BLaER1 treated with 17β-estradiol and CSF1 and Interleukin-3, amounts not matched to agents 10 nM and 100 nM (cell line): Measurements from ENCODE around the gene SLC10A1.

Experiments
- H3K27ac ChIP-seq, 11 experiments: shearing (Covaris generic); formaldehyde crosslinking; 2 replicates each; pipeline ENCODE4 v1.8.1; 2022
- H3K27me3 ChIP-seq, 11 experiments: shearing (Covaris generic); formaldehyde crosslinking; 2 replicates each; pipeline ENCODE4 v1.8.1; 2022
- H3K36me3 ChIP-seq, 11 experiments: shearing (Covaris generic); formaldehyde crosslinking; 2 replicates each; pipeline ENCODE4 v1.8.1; 2022
- H3K4me1 ChIP-seq, 10 experiments: shearing (Covaris generic); formaldehyde crosslinking; 2 replicates each; pipeline ENCODE4 v1.8.1; 2022
- H3K4me2 ChIP-seq, 11 experiments: shearing (Covaris generic); formaldehyde crosslinking; 2 replicates each; pipeline ENCODE4 v1.8.1; 2022
- H3K4me3 ChIP-seq, 10 experiments: shearing (Covaris generic); formaldehyde crosslinking; 2 replicates each; pipeline ENCODE4 v1.8.1; 2022
- H3K9ac ChIP-seq, 11 experiments: shearing (Covaris generic); formaldehyde crosslinking; 2 replicates each; pipeline ENCODE4 v1.8.1; 2022
- H3K9me3 ChIP-seq, 11 experiments: shearing (Covaris generic); formaldehyde crosslinking; replicated peaks in 1 of 11; 2 replicates each; pipeline ENCODE4 v1.8.1; 2022
- H4K20me1 ChIP-seq, 11 experiments: shearing (Covaris generic); formaldehyde crosslinking; 2 replicates each; pipeline ENCODE4 v1.8.1; 2022
- Cebpa-rat ChIP-seq, 11 experiments: shearing (Covaris generic); IDR thresholded peaks; 2 replicates each; pipeline ENCODE4 v1.8.1; 2022

Gene SLC10A1

DNA sequence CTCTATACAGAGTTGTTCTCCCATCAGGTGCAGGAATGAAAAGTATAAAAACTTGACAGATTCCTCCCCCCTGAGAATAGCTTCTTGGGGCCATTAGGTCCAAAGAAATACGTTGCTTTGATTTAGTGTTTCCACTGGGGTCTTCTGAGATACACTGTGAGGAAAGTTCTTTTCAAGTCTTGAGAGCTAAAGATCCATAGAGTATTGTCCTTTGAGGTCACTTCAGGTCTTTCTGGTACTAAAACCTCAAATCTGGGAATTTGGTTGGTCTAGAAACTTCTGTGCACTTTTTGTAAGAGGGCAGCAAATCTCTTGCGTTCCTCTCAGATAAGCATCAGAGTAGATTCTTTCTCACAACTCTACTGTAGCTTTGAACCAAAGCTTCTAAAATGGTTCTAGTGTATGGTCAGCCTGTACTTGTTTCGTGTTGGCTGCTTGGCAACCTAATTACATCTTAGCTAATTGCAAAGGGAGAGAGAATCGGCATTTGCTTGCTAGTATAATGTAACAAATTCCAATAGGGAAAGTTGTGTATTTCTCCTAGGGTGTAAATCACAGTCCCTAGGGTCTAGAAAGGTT is 20.1 kb downstream of the SLC10A1 start:
- Histone ChIP-seq H3K27me3 (no peaks in the 10 kb centered on the region), H3K4me3 (no peak overlapping the region), H3K27ac (no peak overlapping the region), H4K20me1 (peaks cover 60 to 94% (median 80%) of the 10 kb centered on the region in 11 experiments), H3K4me2 (no peak overlapping the region), H3K9me3 (no peaks in the 10 kb centered on the region), H3K9ac (no peak overlapping the region), H3K36me3 (peaks cover 82 to 100% (median 93%) of the 10 kb centered on the region in 11 experiments), H3K4me1 (0 out of 20 replicates have a peak, but pooled peaks cover 0 to 6% (median 0%) of the 10 kb centered on the region in 10 experiments)
- no peak for TF ChIP-seq Cebpa-rat (IDR thresholded peaks at IDR 0.05)

DNA sequence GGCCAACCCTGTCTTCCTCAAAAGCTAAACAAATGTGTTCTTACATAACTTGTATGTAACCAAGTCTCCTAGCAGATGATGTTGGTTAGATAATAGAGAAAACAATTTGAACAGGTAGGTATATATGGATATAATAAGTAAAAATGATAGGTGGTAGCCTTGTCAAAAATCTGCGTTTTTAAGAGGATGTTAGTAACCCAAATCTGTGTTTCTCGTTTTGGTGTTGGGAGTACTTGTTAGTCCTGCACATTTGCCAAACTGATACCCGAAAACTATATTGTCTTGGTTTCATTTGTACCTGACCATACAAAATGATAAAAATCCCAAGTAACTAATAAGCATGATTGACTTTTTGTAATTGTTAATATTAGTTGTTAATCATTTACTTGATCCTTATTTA is 22.0 kb downstream of the SLC10A1 start:
- Histone ChIP-seq H3K4me2 (no peak overlapping the region), H3K36me3 (peaks cover 94 to 100% (median 100%) of the 10 kb centered on the region in 11 experiments), H3K9me3 (no peaks in the 10 kb centered on the region), H3K9ac (no peak overlapping the region), H3K4me3 (no peak overlapping the region), H3K27me3 (no peaks in the 10 kb centered on the region), H4K20me1 (peaks cover 77 to 100% (median 95%) of the 10 kb centered on the region in 11 experiments), H3K4me1 (peaks cover 0 to 19% (median 3%) of the 10 kb centered on the region in 10 experiments; a peak in 9 of 20 replicates), H3K27ac (no peak overlapping the region)
- TF ChIP-seq Cebpa-rat (IDR thresholded peaks at IDR 0.05) = no peak

DNA sequence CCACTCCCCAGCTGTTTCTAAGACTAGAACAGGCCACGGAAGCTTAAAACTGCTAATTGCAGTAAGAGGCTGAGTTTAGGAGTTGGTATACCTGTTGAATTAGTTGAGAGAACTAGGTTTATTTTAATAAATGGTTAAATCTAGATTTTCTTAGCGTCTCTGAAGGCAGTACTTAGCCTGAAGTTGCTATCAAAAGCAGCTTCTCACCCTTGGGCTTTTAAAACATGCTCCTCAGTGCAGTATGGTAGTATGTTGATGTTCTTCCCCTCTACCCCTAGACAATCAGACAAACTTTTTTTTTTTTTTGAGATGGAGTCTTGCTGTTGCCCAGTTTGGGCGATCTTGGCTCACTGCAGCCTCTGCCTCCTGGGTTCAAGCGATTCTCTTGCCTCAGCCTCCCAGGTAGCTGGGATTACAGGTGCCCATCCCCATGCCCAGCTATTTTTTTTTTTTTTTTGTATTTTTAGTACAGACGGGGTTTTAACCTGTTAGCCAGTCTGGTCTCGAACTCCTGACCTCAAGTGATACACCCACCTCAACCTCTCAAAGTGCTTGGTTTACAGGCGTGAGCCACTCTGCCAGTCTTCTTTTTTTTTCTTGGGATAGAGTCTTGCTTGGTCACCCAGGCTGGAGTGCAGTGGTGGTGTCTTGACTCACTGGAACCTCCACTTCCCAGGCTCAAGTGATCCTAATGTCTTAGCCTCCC is 23.3 kb downstream of the SLC10A1 start:
- H3K4me2 ChIP-seq = no peak overlapping the region
- H3K9me3 ChIP-seq = no peaks in the 10 kb centered on the region
- H3K27ac ChIP-seq = no peak overlapping the region
- H3K4me1 ChIP-seq = peaks cover 8 to 32% (median 14%) of the 10 kb centered on the region in 10 experiments
- peaks cover 98 to 100% (median 100%) of the 10 kb centered on the region in 11 experiments for H3K36me3 ChIP-seq
- H3K4me3 ChIP-seq = no peak overlapping the region
- no peak for TF ChIP-seq Cebpa-rat (IDR thresholded peaks at IDR 0.05)
- H3K9ac ChIP-seq = no peak overlapping the region
- peaks cover 74 to 100% (median 99%) of the 10 kb centered on the region in 11 experiments for H4K20me1 ChIP-seq
- no peaks in the 10 kb centered on the region for H3K27me3 ChIP-seq

- Histone ChIP-seq H4K20me1 (peaks cover 75 to 98% (median 97%) of the 10 kb centered on the region in 11 experiments), H3K27me3 (no peaks in the 10 kb centered on the region), H3K4me1 (peaks cover 15 to 37% (median 20%) of the 10 kb centered on the region in 10 experiments), H3K9ac (no peak overlapping the region), H3K9me3 (no peaks in the 10 kb centered on the region), H3K4me2 (no peak overlapping the region), H3K27ac (no peak overlapping the region), H3K4me3 (no peak overlapping the region), H3K36me3 (peaks cover 95 to 97% (median 96%) of the 10 kb centered on the region in 11 experiments)
- TF ChIP-seq Cebpa-rat (IDR thresholded peaks at IDR 0.05) = no peak
These were observed 24.7 kb downstream of the SLC10A1 start for GRCh38 chr14:69772082-69773017.

DNA sequence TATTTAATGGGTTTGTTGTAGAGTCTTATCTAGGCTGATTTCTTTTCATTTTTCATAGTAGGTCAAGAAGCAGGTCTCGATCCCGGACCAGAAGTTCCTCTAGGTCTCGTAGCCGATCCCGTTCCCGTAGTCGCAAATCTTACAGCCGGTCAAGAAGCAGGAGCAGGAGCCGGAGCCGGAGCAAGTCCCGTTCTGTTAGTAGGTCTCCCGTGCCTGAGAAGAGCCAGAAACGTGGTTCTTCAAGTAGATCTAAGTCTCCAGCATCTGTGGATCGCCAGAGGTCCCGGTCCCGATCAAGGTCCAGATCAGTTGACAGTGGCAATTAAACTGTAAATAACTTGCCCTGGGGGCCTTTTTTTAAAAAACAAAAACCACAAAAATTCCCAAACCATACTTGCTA is 25.9 kb downstream of the SLC10A1 start:
- no peak overlapping the region for H3K27ac ChIP-seq
- H3K9me3 ChIP-seq = peaks cover 0 to 1% (median 0%) of the 10 kb centered on the region in 11 experiments; a peak in 2 of 22 replicates
- peaks cover 83 to 85% (median 84%) of the 10 kb centered on the region in 11 experiments for H3K36me3 ChIP-seq
- H3K9ac ChIP-seq = no peak overlapping the region
- H3K4me3 ChIP-seq = no peak overlapping the region
- peaks cover 64 to 86% (median 85%) of the 10 kb centered on the region in 11 experiments for H4K20me1 ChIP-seq
- H3K4me1 ChIP-seq = peaks cover 20 to 42% (median 25%) of the 10 kb centered on the region in 10 experiments
- no peaks in the 10 kb centered on the region for H3K27me3 ChIP-seq
- TF ChIP-seq Cebpa-rat (IDR thresholded peaks at IDR 0.05) = no peak
- peak overlapping the region in 2 of 11 experiments; percentile 9 to 94; a peak in 1 of 22 replicates for H3K4me2 ChIP-seq

GRCh38 chr14:69770559-69770958 is 26.5 kb downstream of the SLC10A1 start:
- Histone ChIP-seq H3K4me2 (peak overlapping the region in 4 of 11 experiments; percentile 15 to 94 (median 90); a peak in 7 of 22 replicates), H3K9ac (no peak overlapping the region), H3K9me3 (peaks cover 0 to 7% (median 0%) of the 10 kb centered on the region in 11 experiments; a peak in 5 of 22 replicates), H3K36me3 (peaks cover 77 to 80% (median 78%) of the 10 kb centered on the region in 11 experiments), H3K4me3 (no peak overlapping the region), H3K27ac (no peak overlapping the region), H3K4me1 (peaks cover 26 to 48% (median 31%) of the 10 kb centered on the region in 10 experiments), H4K20me1 (peaks cover 59 to 80% (median 79%) of the 10 kb centered on the region in 11 experiments), H3K27me3 (no peaks in the 10 kb centered on the region)
- no peak for TF ChIP-seq Cebpa-rat (IDR thresholded peaks at IDR 0.05)

- Histone ChIP-seq H3K36me3 (peaks cover 68 to 70% (median 69%) of the 10 kb centered on the region in 11 experiments), H3K27ac (no peak overlapping the region), H3K9me3 (peaks cover 0 to 16% (median under 1%) of the 10 kb centered on the region in 11 experiments; a peak in 8 of 22 replicates), H3K4me1 (peaks cover 26 to 51% (median 32%) of the 10 kb centered on the region in 10 experiments), H3K27me3 (no peaks in the 10 kb centered on the region), H3K9ac (0 out of 22 replicates have a peak overlapping the region, but pooled peaks of 2 of the 11 experiments have one; percentile 3 to 12), H4K20me1 (peaks cover 53 to 71% (median 70%) of the 10 kb centered on the region in 11 experiments), H3K4me3 (peak overlapping the region in 5 of 10 experiments; percentile 14 to 88 (median 27); a peak in 7 of 20 replicates), H3K4me2 (peak overlapping the region; percentile 35 to 94 (median 81); a peak in 19 of 22 replicates)
- TF ChIP-seq Cebpa-rat (IDR thresholded peaks at IDR 0.05) = no peak
These were observed 27.4 kb downstream of the SLC10A1 start for GRCh38 chr14:69769623-69770022.

DNA sequence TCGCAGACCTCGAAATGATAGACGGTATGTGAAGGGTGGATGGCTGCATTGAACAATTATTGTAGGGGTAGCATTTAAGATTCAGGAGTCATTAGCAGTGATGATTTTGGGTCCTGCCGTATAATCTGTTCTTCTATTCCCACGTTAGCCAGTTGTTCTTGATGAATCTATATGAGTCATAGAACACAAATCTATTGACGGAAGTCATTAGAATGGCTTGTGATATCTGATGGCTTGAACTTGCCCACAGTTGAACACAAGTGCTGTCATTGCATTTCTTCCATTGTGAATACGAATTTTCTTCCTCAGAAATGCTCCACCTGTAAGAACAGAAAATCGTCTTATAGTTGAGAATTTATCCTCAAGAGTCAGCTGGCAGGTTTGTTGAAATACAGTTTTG is 28.2 kb downstream of the SLC10A1 start:
- TF ChIP-seq Cebpa-rat (IDR thresholded peaks at IDR 0.05) = no peak
- Histone ChIP-seq H3K4me2 (peak overlapping the region; percentile 81 to 95 (median 89)), H3K27me3 (no peaks in the 10 kb centered on the region), H3K4me3 (peak overlapping the region; percentile 85 to 100 (median 92)), H3K9ac (peak overlapping the region in 8 of 11 experiments; percentile 93 to 100 (median 99); a peak in 15 of 22 replicates), H4K20me1 (peaks cover 46 to 64% (median 63%) of the 10 kb centered on the region in 11 experiments), H3K27ac (no peak overlapping the region), H3K9me3 (peaks cover 0 to 24% (median 7%) of the 10 kb centered on the region in 11 experiments; a peak in 11 of 22 replicates), H3K4me1 (peaks cover 26 to 59% (median 38%) of the 10 kb centered on the region in 10 experiments), H3K36me3 (peaks cover 60 to 63% (median 62%) of the 10 kb centered on the region in 11 experiments)
